ENCODE data around the gene SEBOX.

Gene SEBOX

DNA sequence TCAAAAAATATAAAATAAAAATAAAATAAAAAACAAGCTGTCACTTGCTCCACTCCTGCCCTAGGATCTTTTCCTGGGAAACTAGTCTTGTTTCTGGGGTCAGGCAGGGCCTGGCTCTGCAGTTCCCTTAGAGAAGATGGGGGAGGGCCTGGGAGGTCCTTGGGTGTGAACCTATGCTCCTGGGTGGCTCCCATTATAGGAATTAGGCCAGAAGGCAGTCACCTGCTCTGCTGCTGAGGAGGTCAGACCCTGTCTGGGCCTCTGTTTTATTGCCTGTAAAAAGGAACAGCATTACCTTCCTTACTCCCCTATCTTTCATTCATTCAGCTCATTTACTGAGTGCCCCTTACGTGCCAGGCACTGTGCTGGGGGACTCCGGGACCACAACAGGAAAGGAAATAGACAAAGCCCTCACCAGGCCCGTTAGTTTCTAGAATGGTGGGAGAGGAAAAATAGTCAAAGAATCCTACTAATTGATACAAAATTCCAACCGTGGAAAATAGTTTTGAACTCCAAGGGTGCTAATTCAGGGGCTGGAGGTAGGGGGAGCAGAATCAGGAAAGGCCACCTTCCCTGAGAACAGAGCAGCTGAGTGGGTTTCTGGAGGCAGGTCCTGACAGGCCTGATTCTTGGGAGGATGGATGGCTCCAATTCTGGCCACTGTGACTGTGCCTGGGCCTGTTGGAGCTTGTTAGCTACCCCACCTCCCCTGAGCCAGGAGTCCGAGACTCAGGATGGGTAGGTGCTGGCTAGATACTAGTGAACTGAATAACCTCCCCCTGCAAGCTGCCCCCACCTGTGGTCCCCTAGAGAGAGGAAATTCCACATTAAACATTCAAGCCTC is 42.4 kb upstream of the SEBOX start (continued):
- TF ChIP-seq SCRT2 (tag by site-specific recombination; IDR thresholded peaks at IDR 0.05) (peak; percentile 99), GLI4 (tag by site-specific recombination; IDR thresholded peaks at IDR 0.05) (no peak), ZNF324 (tag by site-specific recombination; IDR thresholded peaks at IDR 0.05) (no peak), ZNF354C (tag by site-specific recombination; IDR thresholded peaks at IDR 0.05; ENCODE audit: borderline replicate concordance, low read depth) (no peak), ZBTB17 (tag by site-specific recombination; IDR thresholded peaks at IDR 0.05) (peak; percentile 88), SP7 (tag by site-specific recombination; IDR thresholded peaks at IDR 0.05) (peak; percentile 46), ZNF24 (tag by site-specific recombination; IDR thresholded peaks at IDR 0.05) (no peak), ZNF548 (tag by site-specific recombination; IDR thresholded peaks at IDR 0.05) (no peak), ZNF202 (tag by site-specific recombination; IDR thresholded peaks at IDR 0.05; ENCODE audit: borderline replicate concordance) (no peak), ZNF426 (tag by site-specific recombination; IDR thresholded peaks at IDR 0.05) (no peak), ZNF341 (tag by site-specific recombination; IDR thresholded peaks at IDR 0.05; ENCODE audit: low read depth) (peak; percentile 48), TCF7L2 (IDR thresholded peaks at IDR 0.05; ENCODE audit: borderline replicate concordance, low read depth, low read length) (no peak), ZNF624 (tag by site-specific recombination; IDR thresholded peaks at IDR 0.05) (no peak), ZNF223 (tag by site-specific recombination; IDR thresholded peaks at IDR 0.05) (no peak), ZNF623 (tag by site-specific recombination; IDR thresholded peaks at IDR 0.05) (no peak), MEIS1 (CRISPR knock-in tag; IDR thresholded peaks at IDR 0.05; ENCODE audit: borderline replicate concordance) (no peak), ZBTB48 (tag by site-specific recombination; IDR thresholded peaks at IDR 0.05) (no peak; the same call in 1 of the 2 replicates), ZNF140 (tag by site-specific recombination; IDR thresholded peaks at IDR 0.05) (no peak), RBAK (tag by site-specific recombination; IDR thresholded peaks at IDR 0.05) (no peak), ZSCAN16 (tag by site-specific recombination; IDR thresholded peaks at IDR 0.05) (no peak)
- TF ChIP-seq, protein P1, sequence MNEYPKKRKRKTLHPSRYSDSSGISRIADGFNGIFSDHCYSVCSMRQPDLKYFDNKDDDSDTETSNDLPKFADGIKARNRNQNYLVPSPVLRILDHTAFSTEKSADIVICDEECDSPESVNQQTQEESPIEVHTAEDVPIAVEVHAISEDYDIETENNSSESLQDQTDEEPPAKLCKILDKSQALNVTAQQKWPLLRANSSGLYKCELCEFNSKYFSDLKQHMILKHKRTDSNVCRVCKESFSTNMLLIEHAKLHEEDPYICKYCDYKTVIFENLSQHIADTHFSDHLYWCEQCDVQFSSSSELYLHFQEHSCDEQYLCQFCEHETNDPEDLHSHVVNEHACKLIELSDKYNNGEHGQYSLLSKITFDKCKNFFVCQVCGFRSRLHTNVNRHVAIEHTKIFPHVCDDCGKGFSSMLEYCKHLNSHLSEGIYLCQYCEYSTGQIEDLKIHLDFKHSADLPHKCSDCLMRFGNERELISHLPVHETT (tag by site-specific recombination; IDR thresholded peaks at IDR 0.05), result no peak
- TF ChIP-seq, protein P2, sequence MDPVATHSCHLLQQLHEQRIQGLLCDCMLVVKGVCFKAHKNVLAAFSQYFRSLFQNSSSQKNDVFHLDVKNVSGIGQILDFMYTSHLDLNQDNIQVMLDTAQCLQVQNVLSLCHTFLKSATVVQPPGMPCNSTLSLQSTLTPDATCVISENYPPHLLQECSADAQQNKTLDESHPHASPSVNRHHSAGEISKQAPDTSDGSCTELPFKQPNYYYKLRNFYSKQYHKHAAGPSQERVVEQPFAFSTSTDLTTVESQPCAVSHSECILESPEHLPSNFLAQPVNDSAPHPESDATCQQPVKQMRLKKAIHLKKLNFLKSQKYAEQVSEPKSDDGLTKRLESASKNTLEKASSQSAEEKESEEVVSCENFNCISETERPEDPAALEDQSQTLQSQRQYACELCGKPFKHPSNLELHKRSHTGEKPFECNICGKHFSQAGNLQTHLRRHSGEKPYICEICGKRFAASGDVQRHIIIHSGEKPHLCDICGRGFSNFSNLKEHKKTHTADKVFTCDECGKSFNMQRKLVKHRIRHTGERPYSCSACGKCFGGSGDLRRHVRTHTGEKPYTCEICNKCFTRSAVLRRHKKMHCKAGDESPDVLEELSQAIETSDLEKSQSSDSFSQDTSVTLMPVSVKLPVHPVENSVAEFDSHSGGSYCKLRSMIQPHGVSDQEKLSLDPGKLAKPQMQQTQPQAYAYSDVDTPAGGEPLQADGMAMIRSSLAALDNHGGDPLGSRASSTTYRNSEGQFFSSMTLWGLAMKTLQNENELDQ (tag by site-specific recombination; IDR thresholded peaks at IDR 0.05; ENCODE audit: low read depth), result no peak
- TF ChIP-seq, protein P3, sequence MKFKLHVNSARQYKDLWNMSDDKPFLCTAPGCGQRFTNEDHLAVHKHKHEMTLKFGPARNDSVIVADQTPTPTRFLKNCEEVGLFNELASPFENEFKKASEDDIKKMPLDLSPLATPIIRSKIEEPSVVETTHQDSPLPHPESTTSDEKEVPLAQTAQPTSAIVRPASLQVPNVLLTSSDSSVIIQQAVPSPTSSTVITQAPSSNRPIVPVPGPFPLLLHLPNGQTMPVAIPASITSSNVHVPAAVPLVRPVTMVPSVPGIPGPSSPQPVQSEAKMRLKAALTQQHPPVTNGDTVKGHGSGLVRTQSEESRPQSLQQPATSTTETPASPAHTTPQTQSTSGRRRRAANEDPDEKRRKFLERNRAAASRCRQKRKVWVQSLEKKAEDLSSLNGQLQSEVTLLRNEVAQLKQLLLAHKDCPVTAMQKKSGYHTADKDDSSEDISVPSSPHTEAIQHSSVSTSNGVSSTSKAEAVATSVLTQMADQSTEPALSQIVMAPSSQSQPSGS (tag by site-specific recombination; IDR thresholded peaks at IDR 0.05; ENCODE audit: low read depth), result no peak
- TF ChIP-seq, protein P4, sequence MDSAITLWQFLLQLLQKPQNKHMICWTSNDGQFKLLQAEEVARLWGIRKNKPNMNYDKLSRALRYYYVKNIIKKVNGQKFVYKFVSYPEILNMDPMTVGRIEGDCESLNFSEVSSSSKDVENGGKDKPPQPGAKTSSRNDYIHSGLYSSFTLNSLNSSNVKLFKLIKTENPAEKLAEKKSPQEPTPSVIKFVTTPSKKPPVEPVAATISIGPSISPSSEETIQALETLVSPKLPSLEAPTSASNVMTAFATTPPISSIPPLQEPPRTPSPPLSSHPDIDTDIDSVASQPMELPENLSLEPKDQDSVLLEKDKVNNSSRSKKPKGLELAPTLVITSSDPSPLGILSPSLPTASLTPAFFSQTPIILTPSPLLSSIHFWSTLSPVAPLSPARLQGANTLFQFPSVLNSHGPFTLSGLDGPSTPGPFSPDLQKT (IDR thresholded peaks at IDR 0.05; ENCODE audit: borderline replicate concordance, low read depth, low read length), result no peak
- TF ChIP-seq, protein P5, sequence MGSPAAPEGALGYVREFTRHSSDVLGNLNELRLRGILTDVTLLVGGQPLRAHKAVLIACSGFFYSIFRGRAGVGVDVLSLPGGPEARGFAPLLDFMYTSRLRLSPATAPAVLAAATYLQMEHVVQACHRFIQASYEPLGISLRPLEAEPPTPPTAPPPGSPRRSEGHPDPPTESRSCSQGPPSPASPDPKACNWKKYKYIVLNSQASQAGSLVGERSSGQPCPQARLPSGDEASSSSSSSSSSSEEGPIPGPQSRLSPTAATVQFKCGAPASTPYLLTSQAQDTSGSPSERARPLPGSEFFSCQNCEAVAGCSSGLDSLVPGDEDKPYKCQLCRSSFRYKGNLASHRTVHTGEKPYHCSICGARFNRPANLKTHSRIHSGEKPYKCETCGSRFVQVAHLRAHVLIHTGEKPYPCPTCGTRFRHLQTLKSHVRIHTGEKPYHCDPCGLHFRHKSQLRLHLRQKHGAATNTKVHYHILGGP (tag by site-specific recombination; IDR thresholded peaks at IDR 0.05), result no peak
- TF ChIP-seq, protein P6, sequence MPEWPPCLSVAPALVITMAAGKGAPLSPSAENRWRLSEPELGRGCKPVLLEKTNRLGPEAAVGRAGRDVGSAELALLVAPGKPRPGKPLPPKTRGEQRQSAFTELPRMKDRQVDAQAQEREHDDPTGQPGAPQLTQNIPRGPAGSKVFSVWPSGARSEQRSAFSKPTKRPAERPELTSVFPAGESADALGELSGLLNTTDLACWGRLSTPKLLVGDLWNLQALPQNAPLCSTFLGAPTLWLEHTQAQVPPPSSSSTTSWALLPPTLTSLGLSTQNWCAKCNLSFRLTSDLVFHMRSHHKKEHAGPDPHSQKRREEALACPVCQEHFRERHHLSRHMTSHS (tag by site-specific recombination; IDR thresholded peaks at IDR 0.05), result no peak
- TF ChIP-seq, protein P7, sequence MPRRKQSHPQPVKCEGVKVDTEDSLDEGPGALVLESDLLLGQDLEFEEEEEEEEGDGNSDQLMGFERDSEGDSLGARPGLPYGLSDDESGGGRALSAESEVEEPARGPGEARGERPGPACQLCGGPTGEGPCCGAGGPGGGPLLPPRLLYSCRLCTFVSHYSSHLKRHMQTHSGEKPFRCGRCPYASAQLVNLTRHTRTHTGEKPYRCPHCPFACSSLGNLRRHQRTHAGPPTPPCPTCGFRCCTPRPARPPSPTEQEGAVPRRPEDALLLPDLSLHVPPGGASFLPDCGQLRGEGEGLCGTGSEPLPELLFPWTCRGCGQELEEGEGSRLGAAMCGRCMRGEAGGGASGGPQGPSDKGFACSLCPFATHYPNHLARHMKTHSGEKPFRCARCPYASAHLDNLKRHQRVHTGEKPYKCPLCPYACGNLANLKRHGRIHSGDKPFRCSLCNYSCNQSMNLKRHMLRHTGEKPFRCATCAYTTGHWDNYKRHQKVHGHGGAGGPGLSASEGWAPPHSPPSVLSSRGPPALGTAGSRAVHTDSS (tag by site-specific recombination; IDR thresholded peaks at IDR 0.05), result no peak
- TF ChIP-seq, protein P8, sequence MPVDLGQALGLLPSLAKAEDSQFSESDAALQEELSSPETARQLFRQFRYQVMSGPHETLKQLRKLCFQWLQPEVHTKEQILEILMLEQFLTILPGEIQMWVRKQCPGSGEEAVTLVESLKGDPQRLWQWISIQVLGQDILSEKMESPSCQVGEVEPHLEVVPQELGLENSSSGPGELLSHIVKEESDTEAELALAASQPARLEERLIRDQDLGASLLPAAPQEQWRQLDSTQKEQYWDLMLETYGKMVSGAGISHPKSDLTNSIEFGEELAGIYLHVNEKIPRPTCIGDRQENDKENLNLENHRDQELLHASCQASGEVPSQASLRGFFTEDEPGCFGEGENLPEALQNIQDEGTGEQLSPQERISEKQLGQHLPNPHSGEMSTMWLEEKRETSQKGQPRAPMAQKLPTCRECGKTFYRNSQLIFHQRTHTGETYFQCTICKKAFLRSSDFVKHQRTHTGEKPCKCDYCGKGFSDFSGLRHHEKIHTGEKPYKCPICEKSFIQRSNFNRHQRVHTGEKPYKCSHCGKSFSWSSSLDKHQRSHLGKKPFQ (tag by site-specific recombination; IDR thresholded peaks at IDR 0.05), result peak; percentile 48; the same call in 1 of the 2 replicates

All from HEK293 (cell line).